HCEC 1CT (cell line): ENCODE results near the gene ACSL1.
A peak's percentile ranks its signal among the peaks of the same experiment; 100 is the strongest.

Experiments
- DNase-seq: peaks from one replicate; pipeline ENCODE4 v3.0.0-alpha.2; 2017

ACSL1 gene, protein sequence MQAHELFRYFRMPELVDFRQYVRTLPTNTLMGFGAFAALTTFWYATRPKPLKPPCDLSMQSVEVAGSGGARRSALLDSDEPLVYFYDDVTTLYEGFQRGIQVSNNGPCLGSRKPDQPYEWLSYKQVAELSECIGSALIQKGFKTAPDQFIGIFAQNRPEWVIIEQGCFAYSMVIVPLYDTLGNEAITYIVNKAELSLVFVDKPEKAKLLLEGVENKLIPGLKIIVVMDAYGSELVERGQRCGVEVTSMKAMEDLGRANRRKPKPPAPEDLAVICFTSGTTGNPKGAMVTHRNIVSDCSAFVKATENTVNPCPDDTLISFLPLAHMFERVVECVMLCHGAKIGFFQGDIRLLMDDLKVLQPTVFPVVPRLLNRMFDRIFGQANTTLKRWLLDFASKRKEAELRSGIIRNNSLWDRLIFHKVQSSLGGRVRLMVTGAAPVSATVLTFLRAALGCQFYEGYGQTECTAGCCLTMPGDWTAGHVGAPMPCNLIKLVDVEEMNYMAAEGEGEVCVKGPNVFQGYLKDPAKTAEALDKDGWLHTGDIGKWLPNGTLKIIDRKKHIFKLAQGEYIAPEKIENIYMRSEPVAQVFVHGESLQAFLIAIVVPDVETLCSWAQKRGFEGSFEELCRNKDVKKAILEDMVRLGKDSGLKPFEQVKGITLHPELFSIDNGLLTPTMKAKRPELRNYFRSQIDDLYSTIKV

DNA sequence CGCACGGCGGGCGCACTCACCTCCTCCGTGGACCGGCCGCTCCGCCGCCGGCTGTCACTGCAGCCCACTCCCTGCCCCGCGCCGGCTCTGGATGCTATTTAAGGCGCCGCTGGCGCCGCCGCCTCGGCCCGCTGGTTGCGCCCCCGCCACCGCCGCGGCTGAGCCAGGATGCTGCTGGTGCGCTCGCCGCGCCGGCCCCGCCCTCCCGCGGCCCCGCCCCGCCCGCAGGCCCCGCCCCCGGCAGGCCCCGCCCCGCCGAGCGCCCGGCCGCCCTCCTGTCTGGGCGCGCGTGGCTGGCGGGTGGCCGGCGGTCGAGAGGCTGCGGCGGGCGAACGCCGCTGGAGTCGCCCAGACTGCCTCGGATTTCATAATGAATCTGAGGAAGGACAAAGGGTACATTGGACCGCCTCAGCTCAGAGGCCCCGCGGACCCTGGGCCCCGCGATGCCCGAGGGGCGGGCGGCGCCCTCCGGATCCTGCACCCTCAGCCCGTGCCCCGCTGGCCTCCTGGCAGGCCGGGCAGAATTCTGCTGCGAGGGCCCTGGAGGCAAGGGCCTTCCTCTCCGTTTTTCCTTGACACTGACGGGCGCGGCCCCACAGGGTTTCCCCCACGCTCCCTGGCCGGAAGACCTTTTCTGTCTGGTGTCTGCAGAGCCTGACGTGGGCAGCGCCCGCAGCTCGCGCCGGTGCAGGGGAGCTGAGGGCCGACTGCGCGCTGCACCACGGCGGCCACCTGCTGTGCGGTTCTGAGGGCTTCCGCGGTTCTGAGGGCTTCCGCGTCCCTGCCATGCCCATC is at the start of gene ACSL1:
ACSL1 (minus strand) TSS at position 73 of the 795 bp plus-strand sequence. CDS start 22,454 bp downstream, outside the sequence.
- peak; percentile 51 for DNase-seq

DNA sequence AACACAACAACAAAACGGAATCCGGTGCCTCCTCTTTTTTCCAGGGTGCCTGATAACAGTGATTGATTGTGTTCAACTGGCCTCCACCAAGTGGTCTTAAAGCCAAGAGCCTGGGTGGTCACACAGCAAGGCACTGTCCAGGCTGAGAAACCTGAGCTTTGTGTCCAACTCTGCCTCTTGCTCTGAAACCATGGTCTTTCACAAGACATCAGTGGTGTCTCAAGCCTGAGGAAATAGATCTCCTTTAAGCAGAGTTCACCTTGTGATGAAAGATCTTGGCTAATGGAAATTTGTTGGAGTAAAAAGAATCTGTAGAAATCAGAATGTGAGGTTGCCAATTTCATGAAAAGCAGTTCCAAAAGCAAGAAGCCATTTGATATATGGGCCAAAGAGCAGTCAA is 47.3 kb upstream of the ACSL1 start:
- DNase-seq: no peak

DNA sequence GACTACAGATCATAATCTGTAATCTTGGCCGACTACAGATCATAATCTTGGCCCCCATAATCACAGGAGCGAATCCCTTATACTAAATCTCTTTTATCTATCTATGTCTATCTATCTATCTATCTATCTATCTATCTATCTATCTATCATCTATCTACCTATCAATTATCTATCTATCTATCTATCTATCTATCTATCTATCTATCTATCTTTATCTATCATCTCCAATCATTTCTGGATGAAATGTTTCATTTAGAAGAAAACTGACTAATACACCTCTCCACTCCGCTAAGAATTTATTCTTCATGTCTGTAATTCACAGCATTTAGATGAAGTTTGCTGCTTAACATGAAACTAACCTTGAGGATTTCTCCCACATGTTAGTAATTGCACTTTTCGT is 45.0 kb upstream of the ACSL1 start:
- no peak for DNase-seq

DNA sequence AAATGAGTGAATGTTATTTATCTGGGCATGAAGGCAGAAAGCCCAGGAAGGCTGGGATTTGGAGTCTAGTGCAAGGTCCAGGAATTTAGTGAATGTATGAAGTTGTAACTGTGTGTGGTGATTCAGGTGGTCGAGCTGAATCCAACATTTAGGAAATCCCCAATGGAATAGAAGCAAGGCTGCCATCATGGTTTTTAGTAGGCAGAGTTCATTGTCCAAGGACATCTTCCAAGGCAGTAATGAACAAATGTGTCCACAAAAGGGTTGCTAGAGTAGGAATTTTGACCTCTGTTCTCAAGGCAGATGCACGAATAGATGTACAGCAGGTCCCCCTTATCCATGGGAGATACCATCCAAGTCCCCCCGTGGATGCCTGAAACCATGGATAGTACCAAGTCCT is 42.9 kb upstream of the ACSL1 start:
- DNase-seq: no peak

DNA sequence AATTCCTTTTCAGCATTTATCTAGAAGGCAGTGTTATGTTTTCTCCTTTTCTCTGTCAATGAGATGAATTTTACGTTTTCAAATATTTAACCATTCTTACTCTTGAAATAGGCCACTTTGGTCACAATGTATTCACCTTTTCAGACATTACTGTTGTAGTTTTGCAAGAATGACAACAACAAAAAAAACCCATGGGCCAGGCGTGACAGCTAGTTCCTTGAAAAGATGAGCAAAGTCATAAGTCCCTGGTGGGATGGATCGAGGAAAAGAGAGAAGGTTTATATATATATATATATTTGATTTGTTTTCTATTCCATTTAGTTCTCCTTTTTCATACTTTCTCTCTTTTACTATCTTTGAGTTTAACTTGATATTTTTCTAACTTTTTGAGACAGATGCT is 38.1 kb upstream of the ACSL1 start:
- DNase-seq: no peak

DNA sequence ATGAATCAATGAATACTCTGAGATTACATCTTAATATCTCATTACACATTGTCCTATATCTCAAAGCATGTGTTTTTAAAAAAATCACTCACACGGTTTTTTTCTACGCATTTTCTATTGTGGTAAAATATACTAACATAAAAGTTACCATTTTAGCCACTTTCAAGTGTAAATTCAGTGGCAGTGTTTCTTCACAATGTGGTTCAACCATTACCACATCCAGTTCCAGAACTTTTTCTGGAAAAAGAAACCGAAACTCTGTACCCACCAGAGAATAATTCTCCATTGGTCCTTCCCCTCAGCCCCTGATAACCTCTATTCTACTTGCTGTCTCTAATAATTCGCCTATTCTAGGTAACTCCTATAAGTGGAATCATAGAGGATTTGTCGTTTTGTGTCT is 35.3 kb upstream of the ACSL1 start:
- no peak for DNase-seq

DNA sequence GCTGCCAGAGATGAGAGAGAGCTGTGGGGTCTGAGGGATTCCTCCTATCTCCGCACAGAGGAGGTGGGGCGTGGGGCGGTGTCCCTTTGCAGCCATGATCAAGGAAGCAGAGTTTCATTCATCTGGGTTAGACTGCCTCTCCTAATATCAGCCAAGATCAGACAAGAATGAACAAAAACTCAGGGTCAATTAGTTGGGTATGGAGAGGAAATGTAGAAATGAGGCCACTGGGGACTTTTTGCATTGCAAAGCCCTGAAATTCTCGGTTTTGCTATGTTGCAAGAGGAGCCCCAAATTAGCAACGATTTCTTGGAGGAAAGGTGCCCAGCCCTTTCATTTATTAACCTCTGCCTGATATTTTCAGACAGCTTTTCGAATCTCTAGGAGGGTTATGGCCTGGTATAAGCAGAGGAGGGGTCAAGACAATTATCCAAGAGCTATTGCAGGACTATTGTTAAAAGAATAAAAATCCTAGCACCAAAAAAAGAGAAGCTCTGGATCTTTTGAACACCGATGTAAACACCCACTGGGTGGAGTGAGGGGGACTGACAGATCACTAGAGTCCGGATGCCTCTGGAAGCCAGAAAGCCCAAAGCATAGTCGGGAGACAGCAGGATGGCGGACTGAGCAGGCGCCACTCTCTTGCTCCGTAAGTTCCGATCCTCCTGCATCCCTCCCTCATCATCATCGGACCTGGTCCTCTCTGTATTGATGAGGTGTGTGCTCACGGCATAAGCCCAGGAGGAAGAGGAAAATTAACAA is 34.4 kb upstream of the ACSL1 start:
- no peak for DNase-seq

DNA sequence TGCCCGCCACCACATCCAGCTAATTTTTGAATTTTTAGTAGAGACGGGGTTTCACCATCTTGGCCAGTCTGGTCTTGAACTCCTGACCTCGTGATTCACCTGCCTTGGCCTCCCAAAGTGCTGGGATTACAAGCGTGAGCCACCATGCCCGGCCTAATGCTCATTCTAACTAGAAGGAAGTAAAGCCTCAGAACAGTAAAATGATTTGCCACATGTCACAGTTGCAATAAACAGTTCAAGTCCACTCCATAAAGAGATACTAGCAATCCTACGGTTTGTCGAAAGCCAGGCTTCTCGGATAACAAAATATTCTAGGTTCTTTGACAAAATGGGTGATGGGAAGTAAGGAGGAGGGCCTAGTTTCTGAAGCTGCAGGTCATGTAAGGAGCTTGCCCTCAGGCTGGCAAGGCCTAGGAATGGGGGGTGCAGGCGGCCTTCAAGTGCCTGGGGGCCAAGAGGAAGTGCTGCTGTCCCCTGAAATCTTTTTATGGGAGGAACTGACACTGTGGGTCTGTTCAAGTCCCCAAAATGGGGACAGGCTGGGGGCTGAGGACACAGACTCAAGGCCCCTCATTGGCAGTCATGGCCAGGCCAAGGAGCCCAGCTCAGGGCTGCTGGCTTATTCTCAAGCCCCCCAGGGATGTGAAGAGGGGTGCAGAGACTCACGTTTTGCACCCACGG is 31.8 kb upstream of the ACSL1 start:
- no peak for DNase-seq

DNA sequence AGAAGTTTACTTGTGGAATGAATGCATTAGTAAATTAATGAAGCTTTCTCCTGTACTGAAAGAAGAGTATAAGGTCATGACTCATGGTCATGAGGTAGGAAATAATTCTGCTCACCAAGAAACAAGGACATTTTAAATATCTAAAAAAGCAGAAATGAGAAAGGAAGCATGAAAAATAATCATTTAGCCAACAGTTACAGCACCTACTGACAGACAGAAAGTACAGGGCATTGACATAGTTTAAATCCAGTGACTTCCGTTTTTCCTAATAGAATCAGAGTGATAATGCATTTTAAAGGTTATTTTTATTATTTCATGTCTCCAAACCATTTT is 30.5 kb upstream of the ACSL1 start:
- no peak for DNase-seq

DNA sequence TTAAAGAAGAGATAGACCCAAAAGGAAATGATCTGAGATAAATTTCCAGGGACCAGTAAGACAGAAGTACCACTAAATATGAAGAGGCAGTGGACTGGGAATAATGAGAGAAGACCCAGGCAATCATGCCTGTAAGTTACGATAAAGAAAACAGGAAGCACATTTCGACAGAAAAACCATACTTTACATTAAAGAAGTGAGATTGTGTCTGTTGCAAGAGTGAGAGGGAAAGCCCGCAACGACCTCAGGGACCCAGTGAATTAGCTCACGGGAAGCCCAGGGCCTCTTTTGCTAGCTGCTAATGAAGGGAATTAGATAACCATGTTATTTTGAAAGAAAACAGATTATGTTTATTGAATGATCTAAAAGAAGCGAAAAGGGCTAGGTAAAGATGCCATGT is 28.9 kb upstream of the ACSL1 start:
- DNase-seq: no peak

DNA sequence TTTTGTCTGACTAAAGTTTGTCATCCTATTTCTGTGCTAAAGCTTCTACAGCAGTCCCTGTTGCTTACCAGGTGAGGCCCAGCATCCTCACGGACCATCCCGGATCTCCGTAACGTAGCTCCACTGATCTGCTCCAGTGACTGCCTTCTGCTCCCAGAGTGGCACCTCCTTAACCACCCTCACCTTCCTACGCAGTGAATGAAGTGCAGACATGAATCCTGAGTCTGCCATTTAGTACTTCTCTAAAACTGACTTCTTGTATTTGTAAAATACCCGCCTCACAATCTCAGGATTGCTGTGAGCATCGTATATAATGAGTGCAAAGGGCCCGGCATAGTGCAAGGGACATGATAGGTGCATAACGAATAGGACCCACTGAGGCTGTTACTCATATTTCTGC is 27.7 kb upstream of the ACSL1 start:
- DNase-seq: no peak

DNA sequence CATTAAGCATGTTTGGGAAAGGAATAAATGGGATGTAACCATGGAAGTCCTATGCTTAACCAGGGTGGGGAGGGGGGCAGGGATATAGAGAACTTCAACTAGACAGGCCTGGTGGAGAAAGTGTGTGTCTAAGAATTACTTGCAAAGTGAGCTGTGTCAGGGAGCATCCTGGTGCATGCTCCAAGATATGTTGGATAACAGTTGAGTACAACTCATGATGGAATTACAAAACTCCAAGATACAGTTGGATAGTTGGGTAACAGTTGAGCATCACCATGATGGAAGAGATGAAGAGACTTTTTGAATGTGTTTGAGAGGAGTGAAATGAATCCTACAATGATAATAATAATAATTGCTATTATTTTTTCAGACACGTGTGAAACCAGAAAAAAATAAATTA is 26.1 kb upstream of the ACSL1 start:
- no peak for DNase-seq

DNA sequence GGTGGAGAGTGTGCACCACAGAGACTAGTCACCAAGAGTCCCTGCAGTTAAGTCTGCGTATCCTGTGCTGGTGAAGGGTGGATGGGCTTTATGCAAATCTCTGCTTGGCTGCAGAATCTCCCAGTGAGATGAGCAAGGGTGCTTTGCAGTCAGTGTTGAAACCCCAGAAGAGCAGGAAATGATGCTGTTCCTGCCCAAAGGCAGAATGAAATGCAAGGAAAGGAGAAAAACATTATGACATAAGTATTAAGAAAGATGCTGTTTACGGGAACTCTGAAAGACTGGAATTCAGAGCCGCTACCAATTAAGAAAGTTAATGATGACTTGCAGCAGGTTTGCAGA is 25.4 kb upstream of the ACSL1 start:
- no peak for DNase-seq

DNA sequence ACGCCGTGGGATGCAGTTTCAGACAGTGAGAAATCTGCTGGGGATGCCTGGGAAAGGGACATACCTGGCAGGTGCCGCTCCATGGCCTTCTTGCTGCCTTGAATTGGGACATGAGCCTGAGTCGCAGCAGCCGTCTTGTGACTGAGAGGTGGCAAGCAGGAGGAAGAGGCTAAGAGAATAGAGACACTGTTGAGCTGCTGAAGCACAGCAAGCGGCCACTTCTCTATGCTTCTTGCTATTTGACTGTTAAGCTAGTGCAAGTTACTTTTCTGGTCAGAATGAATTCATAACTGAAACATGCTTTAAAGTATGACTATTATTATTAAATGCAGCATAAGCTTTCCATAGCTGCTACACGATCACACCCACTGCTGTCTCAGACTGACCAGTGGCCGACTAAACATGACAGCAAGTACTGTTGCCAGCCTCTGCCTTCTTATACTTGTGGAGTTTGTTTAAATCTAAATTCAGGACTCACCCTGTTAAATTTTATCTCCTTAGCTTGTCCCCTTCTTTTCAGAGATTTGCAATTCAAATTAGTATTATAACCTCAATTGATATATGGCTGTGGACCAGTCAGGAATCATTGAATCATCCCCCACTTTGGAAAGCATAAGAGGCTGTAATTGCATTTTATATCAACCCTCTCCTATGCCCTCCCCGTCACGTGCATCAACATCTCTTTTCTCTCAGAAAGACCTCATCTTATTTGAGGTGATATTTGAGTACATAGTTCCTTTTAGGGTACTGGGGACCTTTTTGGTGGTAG is 24.8 kb upstream of the ACSL1 start:
- no peak for DNase-seq

DNA sequence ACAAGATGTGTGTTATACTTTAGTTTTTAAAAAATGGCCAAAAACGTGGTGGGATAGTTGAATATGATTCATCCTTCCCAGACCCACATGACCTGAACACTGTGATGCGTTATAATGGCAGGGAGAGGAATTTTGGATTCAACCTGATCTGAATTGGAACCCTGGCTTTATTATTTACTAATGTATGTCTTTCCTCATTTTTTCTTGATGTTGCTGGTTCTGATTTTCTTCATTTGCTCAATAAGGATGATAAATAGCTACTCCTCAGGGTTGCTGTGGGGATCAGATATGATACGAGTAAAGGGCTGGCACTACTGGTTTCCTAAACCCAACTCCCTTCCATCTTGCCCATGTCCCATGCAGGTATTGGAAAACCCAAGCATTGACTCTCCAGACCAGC is 24.2 kb upstream of the ACSL1 start:
- no peak for DNase-seq

DNA sequence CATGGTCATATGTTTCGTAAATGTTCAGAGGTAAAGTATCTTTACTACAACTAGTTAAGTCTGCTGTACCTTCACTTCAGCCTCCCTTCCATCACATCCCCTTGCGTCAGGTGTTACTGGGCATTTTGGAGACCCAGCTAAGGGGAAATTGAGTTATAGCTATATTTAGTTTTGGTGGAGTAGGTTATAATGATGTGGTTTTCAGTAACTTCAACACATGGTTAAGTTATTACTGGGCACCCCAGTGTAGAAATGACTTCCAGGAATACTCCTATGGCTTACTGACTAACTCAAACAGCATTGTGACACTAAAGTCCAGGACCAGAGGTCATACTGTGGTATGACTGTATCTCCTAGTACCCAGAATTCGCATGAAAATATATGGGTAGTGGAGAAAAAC is 23.4 kb upstream of the ACSL1 start:
- no peak for DNase-seq

DNA sequence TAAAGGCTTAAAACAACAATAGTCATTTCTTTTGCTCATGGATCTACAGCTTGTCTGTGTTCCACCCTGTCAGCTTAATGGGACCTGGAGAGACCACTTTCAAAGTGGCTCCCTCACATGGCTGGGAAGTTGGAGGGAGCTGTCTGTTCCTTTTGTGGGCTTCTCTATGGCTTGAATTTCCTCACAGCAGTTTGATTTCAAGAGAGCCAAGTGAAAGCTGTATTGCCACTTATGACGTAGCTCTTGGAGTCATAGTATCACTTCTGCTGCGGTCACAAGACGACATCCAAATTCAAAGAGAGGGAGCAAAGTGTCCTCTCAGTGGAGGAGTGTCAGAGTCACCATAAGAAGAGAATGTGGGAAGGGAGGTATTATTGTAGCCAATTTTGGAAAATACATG is 22.7 kb upstream of the ACSL1 start:
- DNase-seq: no peak

DNA sequence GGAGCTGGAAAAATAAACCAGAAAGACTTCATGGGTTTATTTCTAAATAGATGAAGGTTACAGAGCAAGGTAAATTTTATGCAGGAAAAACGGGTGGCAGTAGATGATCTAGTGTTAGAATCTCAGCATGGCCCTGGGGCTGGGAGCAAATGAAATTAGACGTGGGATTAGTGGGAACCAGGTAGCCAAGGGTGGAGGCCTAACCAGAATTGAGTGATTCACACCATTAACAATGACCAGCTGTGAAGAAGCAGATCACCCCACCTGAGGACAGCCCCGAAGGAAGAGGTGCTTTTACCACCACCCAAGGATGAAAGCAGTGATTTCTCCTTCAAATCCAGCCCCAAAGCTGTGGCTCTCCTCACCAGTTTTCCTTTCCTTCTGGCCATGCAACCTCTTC is 20.8 kb upstream of the ACSL1 start:
- DNase-seq: no peak

DNA sequence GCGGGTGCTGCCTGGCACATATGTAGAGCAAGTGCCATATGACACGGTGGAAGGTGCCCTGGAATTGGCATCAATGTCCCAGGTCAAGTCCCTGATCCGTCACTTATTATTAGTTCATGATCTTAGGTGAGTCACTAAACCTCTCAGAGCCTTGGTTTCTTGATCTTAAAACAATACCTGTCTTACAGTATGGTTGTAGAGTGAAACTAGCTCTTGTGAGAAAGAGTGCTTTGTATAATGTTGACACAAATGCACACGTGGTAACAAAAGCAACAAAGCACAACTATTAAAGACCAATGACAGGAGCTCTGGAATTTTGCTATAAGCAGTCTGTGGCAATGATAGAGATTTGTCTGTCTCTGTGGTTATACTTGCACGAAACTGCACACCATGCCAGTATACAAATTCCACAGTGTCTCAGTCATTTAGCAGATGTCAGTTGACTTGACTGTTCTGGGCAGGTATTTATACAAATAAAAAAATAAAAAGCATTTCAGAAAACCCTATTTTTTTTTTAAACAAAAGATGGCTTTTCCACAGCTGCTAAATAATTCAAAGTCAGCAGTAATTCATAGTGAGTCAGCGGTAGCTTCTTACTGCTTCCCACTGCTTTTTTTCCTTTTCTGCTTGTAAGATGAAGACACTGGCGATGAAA is 19.7 kb upstream of the ACSL1 start:
- peak; percentile 19 for DNase-seq

DNA sequence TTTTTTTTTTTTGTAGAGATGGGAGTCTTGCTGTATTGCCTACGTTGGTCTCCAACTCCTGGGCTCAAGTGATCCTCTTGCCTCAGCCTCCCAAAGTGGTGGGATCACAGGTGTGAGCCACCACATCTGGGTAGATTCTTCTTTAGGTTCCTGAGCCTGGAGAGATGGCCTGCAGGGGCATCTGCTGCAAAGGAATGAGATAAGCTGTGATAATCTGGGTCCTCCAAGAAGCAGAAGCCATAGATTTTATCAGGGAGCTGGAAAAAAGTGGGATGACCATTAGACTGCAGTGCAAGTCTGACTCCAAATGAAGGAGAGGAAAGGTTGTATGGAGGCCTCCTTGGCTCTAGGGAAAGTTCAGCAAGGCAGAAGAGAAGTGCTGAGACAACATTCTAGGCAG is 19.0 kb upstream of the ACSL1 start:
- no peak for DNase-seq

DNA sequence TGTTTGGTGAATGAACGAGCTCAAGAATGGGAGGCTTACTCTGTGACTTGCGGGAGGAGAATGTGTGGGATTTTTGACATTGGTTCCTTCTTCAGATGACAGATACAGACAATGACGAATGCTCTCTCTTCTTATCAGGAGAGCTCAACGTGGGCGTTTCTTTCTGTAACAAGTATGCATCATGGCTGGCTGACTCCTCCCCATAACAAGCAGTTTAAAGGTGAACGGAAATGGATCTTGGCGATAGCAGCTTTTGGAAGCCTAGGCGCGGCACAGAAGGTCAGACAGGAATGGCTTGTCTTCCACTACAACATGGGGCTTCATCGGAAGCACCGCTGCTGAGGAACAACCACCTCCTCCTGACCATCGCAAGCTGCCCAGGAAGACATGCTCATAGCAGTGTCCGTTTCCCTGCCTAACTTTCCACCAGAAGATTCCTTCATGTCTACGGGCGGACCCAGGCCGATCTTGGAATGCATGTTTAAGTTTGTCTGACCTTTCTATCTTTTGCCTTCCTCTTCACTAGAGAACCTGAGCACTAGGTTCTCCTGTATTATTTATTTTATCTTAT is 18.3 kb upstream of the ACSL1 start:
- no peak for DNase-seq
